ENCODE data around the gene DOCK2. TPM values are rescaled to one million over a fixed set of nuclear protein-coding genes. Genes with fewer than 3 reads are reported as not detected.

DOCK2 gene
- total and polyA plus RNA-seq, 9 of the 15 experiments (the other 6 are each of a cell fraction or from before 2014, with no cell fraction given), result 4.5 to 42.6 (median 20.5) TPM

- no peak for TF ChIP-seq ZMIZ1 (IDR thresholded peaks at IDR 0.05; ENCODE audit: low read depth in 2 of 2, low read length in 2 of 2)
- TF ChIP-seq PHB2 (IDR thresholded peaks at IDR 0.05; ENCODE audit: low read depth), result no peak
- TF ChIP-seq ZNF696 (CRISPR knock-in tag; conservative IDR thresholded peaks at IDR 0.05), result no peak
- no peak for TF ChIP-seq PBX2 (CRISPR knock-in tag; IDR thresholded peaks at IDR 0.05; ENCODE audit: low read depth)
- TF ChIP-seq PBX2 (tag; conservative IDR thresholded peaks at IDR 0.05; ENCODE audit: low read depth), result no peak
Measured at GRCh38 chr5:169840405-169840804, 203.3 kb downstream of the DOCK2 start (continued).

GRCh38 chr5:169842699-169843098, 205.6 kb downstream of the DOCK2 start:
- H4K20me1 ChIP-seq (replicated peaks; ENCODE audit: control insufficient read depth, insufficient read depth, low read length), result no peaks in the 10 kb centered on the region
- intact Hi-C loops (cut with micrococcal nuclease), result no loop called here
- no peak for FAIRE-seq
- no peaks in the 10 kb centered on the region for H3K9me1 ChIP-seq (ENCODE audit: control insufficient read depth, insufficient read depth, low read length)
- CTCF ChIA-PET (ENCODE audit: low intra/inter-chr PET ratio), result no interaction called here
- no TSS peak for BruUV-seq (replicated peaks)
- DNase-seq (ENCODE audit: extremely low read depth in 1 of 4, low spot score in 3 of 4), result no peak
- POLR2A ChIA-PET, result no interaction called here
- in situ Hi-C loops (cut with MboI), result no loop called here
- H3K36me3 ChIP-seq (ENCODE audit: control insufficient read depth, insufficient read depth, low read length), result no peaks in the 10 kb centered on the region
- no peaks in the 10 kb centered on the region for H3K4me1 ChIP-seq (replicated peaks in 1 of 2; ENCODE audit: control insufficient read depth in 2 of 2, insufficient read depth in 2 of 2, low read length in 2 of 2)
- no peak overlapping the region for H2AFZ ChIP-seq (ENCODE audit: low read depth, low read length)
- H3K79me2 ChIP-seq (ENCODE audit: control insufficient read depth, insufficient read depth, low read length), result no peaks in the 10 kb centered on the region
- H3K9ac ChIP-seq (ENCODE audit: insufficient read depth in 1 of 2, low read depth in 2 of 2, low read length in 2 of 2), result no peak overlapping the region
- no peaks in the 10 kb centered on the region for H3K9me3 ChIP-seq (replicated peaks; ENCODE audit: control insufficient read depth, insufficient read depth, low read depth, low read length)
- H3K4me2 ChIP-seq (ENCODE audit: insufficient read depth, low read length), result no peak overlapping the region
- H3K27ac ChIP-seq (ENCODE audit: extremely low read depth, low read depth, low read length), result no peak overlapping the region
- H3K27me3 ChIP-seq (ENCODE audit: control insufficient read depth in 2 of 2, insufficient read depth in 2 of 2, low read length in 2 of 2), result no peaks in the 10 kb centered on the region
- no peak overlapping the region for H3K4me3 ChIP-seq
- ATAC-seq, result no peak
- TF ChIP-seq CCNT2 (IDR thresholded peaks at IDR 0.05; ENCODE audit: borderline replicate concordance, extremely low read depth, insufficient read length, low read depth, low read length) (no peak), SRF (CRISPR knock-in tag; IDR thresholded peaks at IDR 0.05) (no peak), SRSF9 (IDR thresholded peaks at IDR 0.05; ENCODE audit: borderline replicate concordance, low read depth, low read length) (no peak), FIP1L1 (IDR thresholded peaks at IDR 0.05; ENCODE audit: low read depth, low read length, poor library complexity, severe bottlenecking) (no peak), CHD2 (IDR thresholded peaks at IDR 0.05; ENCODE audit: low read depth, low read length) (no peak), ZNF124 (CRISPR knock-in tag; IDR thresholded peaks at IDR 0.05) (no peak), HIVEP1 (CRISPR knock-in tag; IDR thresholded peaks at IDR 0.05) (no peak), ZNF644 (tag; IDR thresholded peaks at IDR 0.05; ENCODE audit: low read depth) (no peak), SPI1 (IDR thresholded peaks at IDR 0.05; ENCODE audit: borderline replicate concordance, low read depth, low read length) (no peak), JUND (IDR thresholded peaks at IDR 0.05; ENCODE audit: borderline replicate concordance, low read depth, low read length) (no peak), JUND (tag; IDR thresholded peaks at IDR 0.05; ENCODE audit: borderline replicate concordance, low read depth, low read length) (no peak), MTF1 (CRISPR knock-in tag; IDR thresholded peaks at IDR 0.05; ENCODE audit: borderline replicate concordance) (no peak)

Data from K562 (cell line).